H1 (cell line): ENCODE measurements around the gene NHLH2. TPM values are rescaled to one million over a fixed set of nuclear protein-coding genes. Genes with fewer than 3 reads are reported as not detected.

ENCODE experiments used
- EGR1 ChIP-seq: IDR thresholded peaks from 2 replicates; pipeline ENCODE4 v1.6.1; 2011; ENCODE audit warnings: low read depth, low read length, borderline replicate concordance
- KDM4A ChIP-seq: IDR thresholded peaks from one replicate; pipeline ENCODE4 v1.7.1; 2012; ENCODE audit warnings: low read depth, mild to moderate bottlenecking, moderate library complexity, low read length, inconsistent platforms; ENCODE audit not compliant: severe bottlenecking
- SP1 ChIP-seq: IDR thresholded peaks from 2 replicates; pipeline ENCODE4 v1.6.1; 2011; ENCODE audit warnings: low read depth, low read length
- TAF1 ChIP-seq: IDR thresholded peaks from 2 replicates; pipeline ENCODE4 v1.6.1; 2011; ENCODE audit warnings: mild to moderate bottlenecking, low read depth, low read length
- polyA plus RNA-seq, 7 experiments: library from polyadenylated mRNA; depleted of rRNA in 3 of 7; stranded (reverse) in 5 of 7; unstranded in 2 of 7; fragments of >200 nt in 5 of 7; fragments of 200-250 nt in 2 of 7; gene quantifications; 1 replicate in 5 of 7; 2 replicates in 1 of 7; 4 replicates in 1 of 7; pipeline versions ENCODE4 v1.2.1 to v1.2.3, GENCODE V29; 2011 to 2013; ENCODE audit warnings: missing spikeins in 2 of 7, mixed read lengths in 2 of 7
- total RNA-seq: library from RNA; stranded (reverse); fragmentation: NEBNext Ultra II Directional; extraction: Animal tissue kit (Norgen Biotek cat#: 25700); gene quantifications from 2 replicates; pipeline ENCODE4 v1.2.1, GENCODE V29; 2021
- TF ChIP-seq, protein P1 (sequence below): fragments of 300-600 bp; sonication (generic); IDR thresholded peaks from 2 replicates; pipeline ENCODE4 v1.7.1; 2012; ENCODE audit warnings: low read length, moderate library complexity, mild to moderate bottlenecking, inconsistent platforms; ENCODE audit not compliant: insufficient replicate concordance
- TF ChIP-seq, protein P2 (sequence below): IDR thresholded peaks from 2 replicates; pipeline ENCODE4 v1.6.1; 2012; ENCODE audit warnings: inconsistent platforms

The NHLH2 gene
- total and polyA plus RNA-seq, 2 of the 8 experiments (the other 6 are each of a cell fraction or from before 2014, with no cell fraction given): 0.92 to 1.1 TPM

DNA sequence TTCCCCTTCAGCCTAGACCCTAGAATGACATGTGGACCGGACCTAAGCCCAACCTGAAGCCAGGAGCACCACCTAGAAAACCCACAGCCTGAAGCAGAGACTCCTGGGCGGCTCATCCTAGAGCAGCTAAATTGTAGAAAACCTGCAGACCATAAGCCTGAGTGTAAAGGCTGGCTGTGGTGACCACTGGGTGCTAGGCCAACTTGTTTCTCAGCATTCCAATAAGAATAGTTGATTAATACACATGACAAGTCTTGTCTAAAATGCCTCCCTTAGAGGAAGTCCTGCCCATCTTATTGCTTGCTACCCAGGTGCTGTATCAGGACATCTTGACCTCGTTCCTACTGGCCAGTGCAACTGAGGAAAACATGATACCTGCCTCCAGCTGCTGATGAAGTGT, 49.1 kb downstream of the NHLH2 start (continued):
- TF ChIP-seq, protein P1, sequence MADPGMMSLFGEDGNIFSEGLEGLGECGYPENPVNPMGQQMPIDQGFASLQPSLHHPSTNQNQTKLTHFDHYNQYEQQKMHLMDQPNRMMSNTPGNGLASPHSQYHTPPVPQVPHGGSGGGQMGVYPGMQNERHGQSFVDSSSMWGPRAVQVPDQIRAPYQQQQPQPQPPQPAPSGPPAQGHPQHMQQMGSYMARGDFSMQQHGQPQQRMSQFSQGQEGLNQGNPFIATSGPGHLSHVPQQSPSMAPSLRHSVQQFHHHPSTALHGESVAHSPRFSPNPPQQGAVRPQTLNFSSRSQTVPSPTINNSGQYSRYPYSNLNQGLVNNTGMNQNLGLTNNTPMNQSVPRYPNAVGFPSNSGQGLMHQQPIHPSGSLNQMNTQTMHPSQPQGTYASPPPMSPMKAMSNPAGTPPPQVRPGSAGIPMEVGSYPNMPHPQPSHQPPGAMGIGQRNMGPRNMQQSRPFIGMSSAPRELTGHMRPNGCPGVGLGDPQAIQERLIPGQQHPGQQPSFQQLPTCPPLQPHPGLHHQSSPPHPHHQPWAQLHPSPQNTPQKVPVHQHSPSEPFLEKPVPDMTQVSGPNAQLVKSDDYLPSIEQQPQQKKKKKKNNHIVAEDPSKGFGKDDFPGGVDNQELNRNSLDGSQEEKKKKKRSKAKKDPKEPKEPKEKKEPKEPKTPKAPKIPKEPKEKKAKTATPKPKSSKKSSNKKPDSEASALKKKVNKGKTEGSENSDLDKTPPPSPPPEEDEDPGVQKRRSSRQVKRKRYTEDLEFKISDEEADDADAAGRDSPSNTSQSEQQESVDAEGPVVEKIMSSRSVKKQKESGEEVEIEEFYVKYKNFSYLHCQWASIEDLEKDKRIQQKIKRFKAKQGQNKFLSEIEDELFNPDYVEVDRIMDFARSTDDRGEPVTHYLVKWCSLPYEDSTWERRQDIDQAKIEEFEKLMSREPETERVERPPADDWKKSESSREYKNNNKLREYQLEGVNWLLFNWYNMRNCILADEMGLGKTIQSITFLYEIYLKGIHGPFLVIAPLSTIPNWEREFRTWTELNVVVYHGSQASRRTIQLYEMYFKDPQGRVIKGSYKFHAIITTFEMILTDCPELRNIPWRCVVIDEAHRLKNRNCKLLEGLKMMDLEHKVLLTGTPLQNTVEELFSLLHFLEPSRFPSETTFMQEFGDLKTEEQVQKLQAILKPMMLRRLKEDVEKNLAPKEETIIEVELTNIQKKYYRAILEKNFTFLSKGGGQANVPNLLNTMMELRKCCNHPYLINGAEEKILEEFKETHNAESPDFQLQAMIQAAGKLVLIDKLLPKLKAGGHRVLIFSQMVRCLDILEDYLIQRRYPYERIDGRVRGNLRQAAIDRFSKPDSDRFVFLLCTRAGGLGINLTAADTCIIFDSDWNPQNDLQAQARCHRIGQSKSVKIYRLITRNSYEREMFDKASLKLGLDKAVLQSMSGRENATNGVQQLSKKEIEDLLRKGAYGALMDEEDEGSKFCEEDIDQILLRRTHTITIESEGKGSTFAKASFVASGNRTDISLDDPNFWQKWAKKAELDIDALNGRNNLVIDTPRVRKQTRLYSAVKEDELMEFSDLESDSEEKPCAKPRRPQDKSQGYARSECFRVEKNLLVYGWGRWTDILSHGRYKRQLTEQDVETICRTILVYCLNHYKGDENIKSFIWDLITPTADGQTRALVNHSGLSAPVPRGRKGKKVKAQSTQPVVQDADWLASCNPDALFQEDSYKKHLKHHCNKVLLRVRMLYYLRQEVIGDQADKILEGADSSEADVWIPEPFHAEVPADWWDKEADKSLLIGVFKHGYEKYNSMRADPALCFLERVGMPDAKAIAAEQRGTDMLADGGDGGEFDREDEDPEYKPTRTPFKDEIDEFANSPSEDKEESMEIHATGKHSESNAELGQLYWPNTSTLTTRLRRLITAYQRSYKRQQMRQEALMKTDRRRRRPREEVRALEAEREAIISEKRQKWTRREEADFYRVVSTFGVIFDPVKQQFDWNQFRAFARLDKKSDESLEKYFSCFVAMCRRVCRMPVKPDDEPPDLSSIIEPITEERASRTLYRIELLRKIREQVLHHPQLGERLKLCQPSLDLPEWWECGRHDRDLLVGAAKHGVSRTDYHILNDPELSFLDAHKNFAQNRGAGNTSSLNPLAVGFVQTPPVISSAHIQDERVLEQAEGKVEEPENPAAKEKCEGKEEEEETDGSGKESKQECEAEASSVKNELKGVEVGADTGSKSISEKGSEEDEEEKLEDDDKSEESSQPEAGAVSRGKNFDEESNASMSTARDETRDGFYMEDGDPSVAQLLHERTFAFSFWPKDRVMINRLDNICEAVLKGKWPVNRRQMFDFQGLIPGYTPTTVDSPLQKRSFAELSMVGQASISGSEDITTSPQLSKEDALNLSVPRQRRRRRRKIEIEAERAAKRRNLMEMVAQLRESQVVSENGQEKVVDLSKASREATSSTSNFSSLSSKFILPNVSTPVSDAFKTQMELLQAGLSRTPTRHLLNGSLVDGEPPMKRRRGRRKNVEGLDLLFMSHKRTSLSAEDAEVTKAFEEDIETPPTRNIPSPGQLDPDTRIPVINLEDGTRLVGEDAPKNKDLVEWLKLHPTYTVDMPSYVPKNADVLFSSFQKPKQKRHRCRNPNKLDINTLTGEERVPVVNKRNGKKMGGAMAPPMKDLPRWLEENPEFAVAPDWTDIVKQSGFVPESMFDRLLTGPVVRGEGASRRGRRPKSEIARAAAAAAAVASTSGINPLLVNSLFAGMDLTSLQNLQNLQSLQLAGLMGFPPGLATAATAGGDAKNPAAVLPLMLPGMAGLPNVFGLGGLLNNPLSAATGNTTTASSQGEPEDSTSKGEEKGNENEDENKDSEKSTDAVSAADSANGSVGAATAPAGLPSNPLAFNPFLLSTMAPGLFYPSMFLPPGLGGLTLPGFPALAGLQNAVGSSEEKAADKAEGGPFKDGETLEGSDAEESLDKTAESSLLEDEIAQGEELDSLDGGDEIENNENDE: no peak
- TF ChIP-seq, protein P2, sequence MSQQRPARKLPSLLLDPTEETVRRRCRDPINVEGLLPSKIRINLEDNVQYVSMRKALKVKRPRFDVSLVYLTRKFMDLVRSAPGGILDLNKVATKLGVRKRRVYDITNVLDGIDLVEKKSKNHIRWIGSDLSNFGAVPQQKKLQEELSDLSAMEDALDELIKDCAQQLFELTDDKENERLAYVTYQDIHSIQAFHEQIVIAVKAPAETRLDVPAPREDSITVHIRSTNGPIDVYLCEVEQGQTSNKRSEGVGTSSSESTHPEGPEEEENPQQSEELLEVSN: no peak
- TF ChIP-seq TAF1 (no peak), EGR1 (no peak), SP1 (no peak), KDM4A (no peak)
